Measurements from ENCODE around the gene CHADL. TPM values are rescaled to one million over a fixed set of nuclear protein-coding genes. Genes with fewer than 3 reads are reported as not detected.

The CHADL gene
- total and polyA plus RNA-seq, 5 experiments from 2014 or later: 0.49 to 1.7 (median 0.85) TPM

GRCh38 chr22:41217553-41218157, 23.1 kb downstream of the CHADL start:
- H3K4me1 Mint-ChIP-seq: peaks cover 11 to 22% (median 15%) of the 10 kb centered on the region in 4 donors
- POLR2A ChIA-PET: interaction anchor here (1.2 to 1.5 kb wide), 2 partner anchors 9 to 20 kb away, joined by 3 to 4 read pairs; no protein-coding TSS in a partner anchor
- peak; percentile 90 to 98 for ATAC-seq

DNA sequence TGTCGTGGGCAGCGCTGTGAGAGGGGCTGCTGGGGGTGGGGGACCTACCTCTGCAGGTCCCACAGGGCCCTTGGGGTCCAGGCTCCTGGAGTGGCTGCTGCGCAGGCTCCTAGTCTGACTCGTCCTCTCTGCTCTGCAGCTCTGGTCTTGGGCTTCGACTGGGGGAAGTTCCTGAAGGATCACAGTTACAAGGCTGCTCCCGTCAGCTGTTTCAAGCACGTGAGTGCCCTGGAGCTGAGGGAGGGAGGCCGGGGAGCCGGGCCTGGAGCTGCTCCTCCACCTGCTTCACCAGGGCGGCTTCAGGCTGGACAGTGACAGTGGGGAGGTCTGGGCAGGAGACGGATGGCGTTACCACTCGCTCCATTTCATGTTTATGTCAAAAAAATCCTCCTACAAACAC, 23.7 kb downstream of the CHADL start:
- Mint-ChIP-seq H3K4me3 (peak overlapping the region in 1 of 10 donors; percentile 55), H3K27me3 (no peaks in the 10 kb centered on the region), H3K9me3 (no peaks in the 10 kb centered on the region), H3K36me3 (peaks cover 0 to 65% (median 33%) of the 10 kb centered on the region in 3 donors), H3K27ac (peak overlapping the region in 4 of 10 donors; percentile 35 to 92 (median 62)), H3K4me1 (peaks cover 11 to 22% (median 16%) of the 10 kb centered on the region in 4 donors)
- ATAC-seq (no peak), DNase-seq (no peak)
- POLR2A ChIA-PET: interaction anchor here (1.2 kb wide), 1 partner anchor 21 kb away, joined by 4 read pairs; no protein-coding TSS in a partner anchor

More at GRCh38 chr22:41217553-41218157, 23.1 kb downstream of the CHADL start:
- Mint-ChIP-seq H3K27me3 (no peaks in the 10 kb centered on the region), H3K27ac (peak overlapping the region in 9 of 10 donors; percentile 47 to 92 (median 72)), H3K9me3 (no peaks in the 10 kb centered on the region), H3K36me3 (peaks cover 0 to 69% (median 33%) of the 10 kb centered on the region in 3 donors), H3K4me3 (peak overlapping the region in 9 of 10 donors; percentile 8 to 62 (median 54))
- peak in 5 of 10 donors; percentile 15 to 40 (median 27) for DNase-seq

DNA sequence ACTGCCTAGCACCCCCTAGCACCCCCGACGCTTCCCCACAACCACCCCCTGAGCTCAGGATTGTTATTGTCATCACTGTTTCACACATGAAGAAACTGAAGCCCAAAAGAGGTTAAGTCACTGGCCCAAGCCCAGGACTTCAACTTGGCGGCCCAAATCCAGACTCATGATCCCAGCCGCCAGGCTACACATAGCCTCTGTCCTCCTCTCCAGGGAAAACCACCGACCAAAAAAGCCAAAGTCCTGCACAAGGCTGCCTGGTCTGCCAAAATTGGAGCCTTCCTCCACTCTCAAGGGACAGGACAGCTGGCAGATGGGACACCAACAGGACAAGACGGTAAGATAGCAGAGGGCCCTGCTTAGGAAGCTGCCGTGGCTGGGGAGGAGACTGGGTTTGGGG, 24.8 kb downstream of the CHADL start:
- POLR2A ChIA-PET: no interaction called here
- Mint-ChIP-seq H3K27ac (peak overlapping the region in 2 of 10 donors; percentile 12 to 44), H3K4me3 (no peak overlapping the region), H3K4me1 (peaks cover 11 to 22% (median 15%) of the 10 kb centered on the region in 4 donors), H3K9me3 (no peaks in the 10 kb centered on the region), H3K27me3 (no peaks in the 10 kb centered on the region), H3K36me3 (peaks cover 0 to 58% (median 30%) of the 10 kb centered on the region in 3 donors)
- DNase-seq (no peak), ATAC-seq (no peak)

DNA sequence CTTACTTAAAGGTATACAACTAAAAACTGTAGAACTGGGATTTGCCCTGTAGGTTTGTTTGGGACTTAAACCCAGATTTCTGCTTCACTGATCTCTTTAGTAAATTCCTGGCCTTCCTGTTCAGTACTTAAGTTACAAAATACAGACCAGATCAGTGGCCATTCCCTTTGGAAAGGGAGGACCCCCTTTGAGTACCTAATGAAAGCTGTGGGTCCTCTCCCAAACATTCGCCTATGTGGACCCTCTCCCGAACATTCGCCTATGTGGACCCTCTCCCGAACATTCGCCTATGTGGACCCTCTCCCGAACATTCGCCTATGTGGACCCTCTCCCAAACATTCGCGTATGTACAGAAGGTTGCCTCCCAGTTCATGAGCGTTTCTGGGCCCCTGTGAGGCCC, 25.3 kb downstream of the CHADL start:
- no peak for ATAC-seq
- POLR2A ChIA-PET: no interaction called here
- Mint-ChIP-seq H3K9me3 (no peaks in the 10 kb centered on the region), H3K4me3 (no peak overlapping the region), H3K36me3 (peaks cover 0 to 58% (median 30%) of the 10 kb centered on the region in 3 donors), H3K27me3 (no peaks in the 10 kb centered on the region), H3K27ac (peak overlapping the region in 3 of 10 donors; percentile 25 to 44 (median 37)), H3K4me1 (peaks cover 11 to 25% (median 15%) of the 10 kb centered on the region in 4 donors)
- DNase-seq: no peak

- Mint-ChIP-seq H3K27ac (peak overlapping the region in 1 of 10 donors; percentile 17), H3K4me3 (peak overlapping the region; percentile 57 to 91 (median 69)), H3K27me3 (peaks cover 0 to 4% (median 3%) of the 10 kb centered on the region in 5 donors), H3K4me1 (peaks cover 11 to 50% (median 40%) of the 10 kb centered on the region in 4 donors), H3K9me3 (no peaks in the 10 kb centered on the region), H3K36me3 (peaks cover 0 to 26% (median 0%) of the 10 kb centered on the region in 3 donors)
- ATAC-seq (no peak), DNase-seq (no peak)
- POLR2A ChIA-PET: interaction anchor here (0.6 to 1.2 kb wide), 2 partner anchors 9 to 1633 kb away, joined by 3 to 6 read pairs; no protein-coding TSS in a partner anchor
Measured at GRCh38 chr22:41206719-41207118, 34.0 kb downstream of the CHADL start.

GRCh38 chr22:41204992-41205900, 35.5 kb downstream of the CHADL start, which contains the start of gene L3MBTL2:
Gene L3MBTL2 (plus strand): TSS chr22:41205312. CDS start chr22:41205363, 51 bp downstream.
- H3K27ac Mint-ChIP-seq: peak within 1 kb of the TSS; percentile 92 to 97 (median 94)
- DNase-seq: peak; percentile 95 to 99 (median 98)
- peaks cover 11 to 47% (median 40%) of the 10 kb centered on the region in 4 donors for H3K4me1 Mint-ChIP-seq
- H3K9me3 Mint-ChIP-seq: no peaks in the 10 kb centered on the region
- peaks cover 0 to 18% (median 0%) of the 10 kb centered on the region in 3 donors for H3K36me3 Mint-ChIP-seq
- H3K4me3 Mint-ChIP-seq: peak within 1 kb of the TSS; percentile 91 to 100 (median 96)
- peak; percentile 100 for ATAC-seq
- peaks cover 0 to 7% (median 3%) of the 10 kb centered on the region in 5 donors for H3K27me3 Mint-ChIP-seq
- POLR2A ChIA-PET: no interaction called here

GRCh38 chr22:41204066-41204465, 36.7 kb downstream of the CHADL start:
- Mint-ChIP-seq H3K9me3 (no peaks in the 10 kb centered on the region), H3K4me3 (peak overlapping the region in 7 of 10 donors; percentile 11 to 64 (median 38)), H3K36me3 (peaks cover 0 to 7% (median 0%) of the 10 kb centered on the region in 3 donors), H3K4me1 (peaks cover 14 to 43% (median 35%) of the 10 kb centered on the region in 4 donors), H3K27me3 (peaks cover 0 to 8% (median 3%) of the 10 kb centered on the region in 5 donors), H3K27ac (peak overlapping the region in 6 of 10 donors; percentile 4 to 86 (median 53))
- POLR2A ChIA-PET: no interaction called here
- DNase-seq (no peak), ATAC-seq (no peak)

DNA sequence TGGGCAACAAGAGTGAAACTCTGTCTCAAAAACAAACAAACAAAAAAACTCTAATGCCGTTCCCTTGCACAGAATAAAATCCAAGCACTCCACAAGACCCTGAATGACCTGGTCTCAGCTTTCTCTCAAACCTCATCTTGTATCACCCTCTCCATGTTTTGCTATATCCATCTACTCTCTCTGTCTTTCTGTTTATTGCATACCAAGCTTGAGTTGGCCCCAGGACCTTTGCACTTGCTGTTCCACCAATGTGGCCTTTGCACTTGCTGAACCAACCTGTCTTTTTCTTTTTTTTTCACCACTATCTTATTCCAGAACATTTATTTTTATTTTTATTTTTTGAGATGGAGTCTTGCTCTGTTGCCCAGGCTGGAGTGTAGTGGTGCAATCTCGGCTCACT, 37.6 kb downstream of the CHADL start:
- H3K27me3 Mint-ChIP-seq: peaks cover 0 to 8% (median 3%) of the 10 kb centered on the region in 5 donors
- no peak overlapping the region for H3K4me3 Mint-ChIP-seq
- ATAC-seq (no peak), DNase-seq (no peak)
- H3K9me3 Mint-ChIP-seq: no peaks in the 10 kb centered on the region
- H3K27ac Mint-ChIP-seq: peak overlapping the region in 1 of 10 donors; percentile 14
- no peaks in the 10 kb centered on the region for H3K36me3 Mint-ChIP-seq
- peaks cover 15 to 41% (median 36%) of the 10 kb centered on the region in 4 donors for H3K4me1 Mint-ChIP-seq
- POLR2A ChIA-PET: no interaction called here

- Mint-ChIP-seq H3K4me3 (no peak overlapping the region), H3K4me1 (peaks cover 18 to 33% (median 31%) of the 10 kb centered on the region in 4 donors), H3K27me3 (peaks cover 0 to 8% (median 3%) of the 10 kb centered on the region in 5 donors), H3K36me3 (no peaks in the 10 kb centered on the region), H3K9me3 (no peaks in the 10 kb centered on the region), H3K27ac (no peak overlapping the region)
- no peak for DNase-seq
- POLR2A ChIA-PET: no interaction called here
- ATAC-seq: no peak
Measured at GRCh38 chr22:41201141-41201540, 39.6 kb downstream of the CHADL start.

DNA sequence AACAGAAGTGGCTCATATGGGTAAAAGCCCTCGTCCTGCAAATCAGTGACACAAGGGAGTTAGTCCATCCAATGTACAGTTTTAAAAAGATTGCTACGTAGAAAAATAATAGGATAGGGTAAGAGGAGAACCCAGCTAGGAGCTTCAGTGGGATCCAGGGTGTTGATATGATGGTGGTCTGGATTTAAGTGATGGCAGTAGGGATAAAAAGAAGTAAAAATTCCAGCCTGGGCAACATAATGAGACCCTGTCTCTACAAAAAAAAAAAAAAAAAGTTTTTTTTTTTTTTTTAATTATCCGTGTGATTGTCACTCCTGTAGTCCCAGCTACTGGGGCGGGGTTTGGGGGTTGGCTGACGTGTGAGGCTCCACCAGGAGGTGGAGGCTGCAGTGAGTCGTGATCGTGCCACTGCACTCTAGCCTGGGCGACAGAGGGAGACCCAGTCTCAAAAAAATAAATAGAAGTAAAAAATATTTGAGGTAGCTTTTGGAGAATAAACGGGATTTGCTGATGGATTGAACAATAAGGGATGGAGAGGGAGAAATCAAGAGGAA, 42.6 kb downstream of the CHADL start:
- Mint-ChIP-seq H3K36me3 (no peaks in the 10 kb centered on the region), H3K9me3 (no peaks in the 10 kb centered on the region), H3K4me3 (peak overlapping the region; percentile 84 to 94 (median 91)), H3K27ac (peak overlapping the region in 6 of 10 donors; percentile 20 to 84 (median 39)), H3K4me1 (peaks cover 8 to 15% (median 12%) of the 10 kb centered on the region in 4 donors), H3K27me3 (peaks cover 0 to 4% (median 0%) of the 10 kb centered on the region in 5 donors)
- DNase-seq (peak in 8 of 10 donors; percentile 33 to 78 (median 40)), ATAC-seq (peak; percentile 44 to 50)
- POLR2A ChIA-PET: interaction anchor here (0.6 to 1.2 kb wide), 8 partner anchors 9 to 271 kb away, joined by 3 to 7 read pairs (median 5); partner anchors contain the start of genes ACO2 and RBX1

DNA sequence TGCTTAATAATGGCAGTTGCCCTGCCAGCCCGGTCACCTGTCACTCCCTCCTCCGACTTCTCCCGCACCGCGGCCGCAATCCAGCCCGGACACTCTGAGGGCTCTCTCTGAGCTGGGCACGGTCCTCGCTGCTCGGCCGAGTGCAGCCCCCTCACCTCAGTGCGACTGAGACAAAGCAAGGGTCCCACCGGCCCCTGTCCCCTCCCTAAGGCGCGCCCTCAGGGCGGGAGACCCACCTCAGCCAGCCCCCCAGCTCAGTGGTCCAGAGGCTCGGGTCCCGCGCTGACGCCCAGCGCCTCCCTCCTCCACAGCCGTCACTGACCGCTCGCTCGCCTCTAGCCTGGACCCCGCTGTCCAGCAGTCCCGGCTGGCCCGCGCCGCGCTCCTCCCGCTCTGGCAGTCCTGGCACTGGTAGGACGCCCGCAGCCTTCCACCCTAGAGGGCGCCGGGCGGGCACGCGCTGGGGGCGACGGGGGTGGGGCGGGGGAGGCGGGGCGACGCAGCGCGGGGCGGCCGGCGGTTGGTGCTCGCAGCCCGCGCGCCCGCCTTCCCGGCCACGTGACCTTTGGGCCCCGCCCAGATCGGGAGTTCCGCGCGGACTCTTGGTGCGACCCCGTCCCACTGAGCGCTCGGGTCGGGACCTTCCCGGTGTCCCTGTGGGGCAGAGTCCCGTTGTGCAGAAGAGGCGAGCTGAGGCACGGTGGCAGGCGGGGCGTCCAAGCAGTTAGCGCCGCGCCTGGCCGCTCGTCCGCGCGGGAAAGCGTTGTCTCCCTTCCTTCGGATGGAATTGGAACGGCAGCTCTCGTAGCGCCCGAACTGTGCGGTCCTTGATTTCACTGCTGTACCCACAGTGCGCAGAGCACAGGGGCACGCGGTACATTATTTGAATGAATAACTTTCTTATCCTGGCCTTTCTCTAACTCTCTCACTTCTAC, 43.4 kb downstream of the CHADL start:
- peaks cover 0 to 4% (median 0%) of the 10 kb centered on the region in 5 donors for H3K27me3 Mint-ChIP-seq
- ATAC-seq (peak; percentile 88 to 94), DNase-seq (peak; percentile 62 to 90 (median 77))
- H3K4me3 Mint-ChIP-seq: peak overlapping the region; percentile 84 to 94 (median 91)
- H3K36me3 Mint-ChIP-seq: no peaks in the 10 kb centered on the region
- POLR2A ChIA-PET: interaction anchor here (0.6 to 1.5 kb wide), 5 partner anchors 10 to 246 kb away, joined by 3 to 6 read pairs (median 6); partner anchors contain the start of gene RBX1
- peaks cover 8 to 15% (median 12%) of the 10 kb centered on the region in 4 donors for H3K4me1 Mint-ChIP-seq
- no peaks in the 10 kb centered on the region for H3K9me3 Mint-ChIP-seq
- H3K27ac Mint-ChIP-seq: peak overlapping the region in 5 of 10 donors; percentile 30 to 84 (median 37)

All from naive thymus-derived CD8-positive, alpha-beta T cell (primary cell).